T-helper 9 cell (primary cell): ENCODE results near the gene HIPK3.

Source experiments
- DNase-seq: peaks from one replicate; pipeline ENCODE4 v3.0.0-alpha.2; 2020

HIPK3 gene

GRCh38 chr11:33399421-33399820, 142.2 kb downstream of the HIPK3 start:
- no peak for DNase-seq

GRCh38 chr11:33402066-33402465, 144.9 kb downstream of the HIPK3 start:
- DNase-seq, result no peak

- no peak for DNase-seq
Measured at GRCh38 chr11:33403344-33403743, 146.2 kb downstream of the HIPK3 start.

- DNase-seq, result no peak
Measured at GRCh38 chr11:33405834-33406602, 148.8 kb downstream of the HIPK3 start.
